ES-I3 (cell line): ENCODE measurements around the gene SART3.

Source experiments
- H3K36me3 ChIP-seq: 2 replicates; pipeline ENCODE4 v1.6.1; 2013; ENCODE audit warnings: mild to moderate bottlenecking, low read length, control low read depth, moderate library complexity; ENCODE audit not compliant: insufficient read depth
- H3K4me1 ChIP-seq: 2 replicates; pipeline ENCODE4 v1.6.1; 2013; ENCODE audit warnings: mild to moderate bottlenecking, control low read depth, low read length; ENCODE audit not compliant: insufficient read depth
- H3K9ac ChIP-seq: 2 replicates; pipeline ENCODE4 v1.6.1; 2013; ENCODE audit warnings: low read depth, mild to moderate bottlenecking, low read length, moderate library complexity
- H3K9me3 ChIP-seq: 2 replicates; pipeline ENCODE4 v1.6.1; 2013; ENCODE audit warnings: mild to moderate bottlenecking, low read length, moderate library complexity; ENCODE audit not compliant: control insufficient read depth, insufficient read depth

SART3 gene

DNA sequence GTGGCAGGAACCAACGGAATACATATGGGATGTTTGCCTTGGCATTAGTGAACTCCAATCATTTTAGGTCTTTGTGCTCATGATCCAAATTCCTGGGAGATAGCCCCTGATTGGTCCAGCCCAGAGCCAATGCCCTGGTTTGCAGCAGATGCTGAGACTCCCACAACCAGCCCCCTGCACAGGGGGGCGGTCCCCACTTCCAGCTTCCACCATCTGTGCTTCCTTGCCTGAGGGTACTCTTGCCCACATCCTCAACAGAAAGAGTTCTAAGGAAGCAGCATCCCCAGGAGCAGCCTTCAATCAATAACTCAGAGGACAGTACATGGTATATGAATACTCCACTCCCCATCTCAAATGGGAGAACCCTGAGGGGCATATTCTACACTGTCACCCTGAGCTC lies 85.6 kb downstream of the SART3 start:
- Histone ChIP-seq H3K4me1 (no peaks in the 10 kb centered on the region), H3K9ac (no peak overlapping the region), H3K9me3 (no peaks in the 10 kb centered on the region), H3K36me3 (no peaks in the 10 kb centered on the region)

GRCh38 chr12:108473400-108474055 lies 87.4 kb downstream of the SART3 start:
- Histone ChIP-seq H3K4me1 (no peaks in the 10 kb centered on the region), H3K36me3 (no peaks in the 10 kb centered on the region), H3K9ac (no peak overlapping the region), H3K9me3 (no peaks in the 10 kb centered on the region)
